Measurements from ENCODE around the gene TFF3. TPM values are rescaled to one million over a fixed set of nuclear protein-coding genes. Genes with fewer than 3 reads are reported as not detected.

TFF3 gene
- polyA plus RNA-seq, 3 donors: 0.07 TPM; not detected in 2

GRCh38 chr21:42350318-42350910 is 35.2 kb upstream of the TFF3 start:
- no peak overlapping the region for H3K4me3 ChIP-seq (replicated peaks in 1 of 3; ENCODE audit: low read depth in 2 of 3, low read length in 3 of 3)
- no peak overlapping the region for H3K9ac ChIP-seq (ENCODE audit: insufficient read depth, low read length, poor library complexity, severe bottlenecking)
- no peak overlapping the region for H3K4me3 Mint-ChIP-seq
- no peak overlapping the region for H3K4me2 ChIP-seq (replicated peaks; ENCODE audit: extremely low read depth, low read length, poor library complexity, severe bottlenecking)
- no peaks in the 10 kb centered on the region for H4K20me1 ChIP-seq (ENCODE audit: insufficient read depth, low read length)
- intact Hi-C loops (cut with micrococcal nuclease): no loop called here
- H3K36me3 Mint-ChIP-seq: no peaks in the 10 kb centered on the region
- H3K36me3 ChIP-seq (replicated peaks in 1 of 2; ENCODE audit: control insufficient read depth in 1 of 2, insufficient read depth in 2 of 2, low read length in 2 of 2): no peaks in the 10 kb centered on the region
- TF ChIP-seq, protein P1, sequence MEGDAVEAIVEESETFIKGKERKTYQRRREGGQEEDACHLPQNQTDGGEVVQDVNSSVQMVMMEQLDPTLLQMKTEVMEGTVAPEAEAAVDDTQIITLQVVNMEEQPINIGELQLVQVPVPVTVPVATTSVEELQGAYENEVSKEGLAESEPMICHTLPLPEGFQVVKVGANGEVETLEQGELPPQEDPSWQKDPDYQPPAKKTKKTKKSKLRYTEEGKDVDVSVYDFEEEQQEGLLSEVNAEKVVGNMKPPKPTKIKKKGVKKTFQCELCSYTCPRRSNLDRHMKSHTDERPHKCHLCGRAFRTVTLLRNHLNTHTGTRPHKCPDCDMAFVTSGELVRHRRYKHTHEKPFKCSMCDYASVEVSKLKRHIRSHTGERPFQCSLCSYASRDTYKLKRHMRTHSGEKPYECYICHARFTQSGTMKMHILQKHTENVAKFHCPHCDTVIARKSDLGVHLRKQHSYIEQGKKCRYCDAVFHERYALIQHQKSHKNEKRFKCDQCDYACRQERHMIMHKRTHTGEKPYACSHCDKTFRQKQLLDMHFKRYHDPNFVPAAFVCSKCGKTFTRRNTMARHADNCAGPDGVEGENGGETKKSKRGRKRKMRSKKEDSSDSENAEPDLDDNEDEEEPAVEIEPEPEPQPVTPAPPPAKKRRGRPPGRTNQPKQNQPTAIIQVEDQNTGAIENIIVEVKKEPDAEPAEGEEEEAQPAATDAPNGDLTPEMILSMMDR (IDR thresholded peaks at IDR 0.05): no peak
- H3K27ac ChIP-seq (ENCODE audit: low read depth in 1 of 2, low read length in 2 of 2): no peak overlapping the region
- H3K27me3 Mint-ChIP-seq (ENCODE audit: low read depth in 3 of 3): peaks cover 0 to 5% (median 4%) of the 10 kb centered on the region in 3 donors
- H3K4me1 ChIP-seq (ENCODE audit: control insufficient read depth in 1 of 2, insufficient read depth in 2 of 2, low read length in 2 of 2): no peaks in the 10 kb centered on the region
- DNase-seq: no peak
- H3K27me3 ChIP-seq (ENCODE audit: control insufficient read depth in 2 of 2, insufficient read depth in 2 of 2, low read length in 2 of 2): no peaks in the 10 kb centered on the region
- H3K9me3 Mint-ChIP-seq: peaks cover 2 to 13% (median 7%) of the 10 kb centered on the region in 7 donors
- no peak overlapping the region for H3K27ac Mint-ChIP-seq
- 100% methylated on average over 3 of the region's 11 CpGs for WGBS (ENCODE audit: insufficient coverage)
- no peaks in the 10 kb centered on the region for H3K79me2 ChIP-seq (ENCODE audit: insufficient read depth, low read length)
- H2AFZ ChIP-seq (ENCODE audit: insufficient read depth, low read depth, low read length, poor library complexity, severe bottlenecking): no peak overlapping the region
- H3K9me3 ChIP-seq (replicated peaks in 1 of 2; ENCODE audit: control insufficient read depth in 1 of 2, insufficient read depth in 1 of 2, low read length in 2 of 2): peaks cover 0 to 5% of the 10 kb centered on the region in 2 donors
- H3K4me1 Mint-ChIP-seq: no peaks in the 10 kb centered on the region

DNA sequence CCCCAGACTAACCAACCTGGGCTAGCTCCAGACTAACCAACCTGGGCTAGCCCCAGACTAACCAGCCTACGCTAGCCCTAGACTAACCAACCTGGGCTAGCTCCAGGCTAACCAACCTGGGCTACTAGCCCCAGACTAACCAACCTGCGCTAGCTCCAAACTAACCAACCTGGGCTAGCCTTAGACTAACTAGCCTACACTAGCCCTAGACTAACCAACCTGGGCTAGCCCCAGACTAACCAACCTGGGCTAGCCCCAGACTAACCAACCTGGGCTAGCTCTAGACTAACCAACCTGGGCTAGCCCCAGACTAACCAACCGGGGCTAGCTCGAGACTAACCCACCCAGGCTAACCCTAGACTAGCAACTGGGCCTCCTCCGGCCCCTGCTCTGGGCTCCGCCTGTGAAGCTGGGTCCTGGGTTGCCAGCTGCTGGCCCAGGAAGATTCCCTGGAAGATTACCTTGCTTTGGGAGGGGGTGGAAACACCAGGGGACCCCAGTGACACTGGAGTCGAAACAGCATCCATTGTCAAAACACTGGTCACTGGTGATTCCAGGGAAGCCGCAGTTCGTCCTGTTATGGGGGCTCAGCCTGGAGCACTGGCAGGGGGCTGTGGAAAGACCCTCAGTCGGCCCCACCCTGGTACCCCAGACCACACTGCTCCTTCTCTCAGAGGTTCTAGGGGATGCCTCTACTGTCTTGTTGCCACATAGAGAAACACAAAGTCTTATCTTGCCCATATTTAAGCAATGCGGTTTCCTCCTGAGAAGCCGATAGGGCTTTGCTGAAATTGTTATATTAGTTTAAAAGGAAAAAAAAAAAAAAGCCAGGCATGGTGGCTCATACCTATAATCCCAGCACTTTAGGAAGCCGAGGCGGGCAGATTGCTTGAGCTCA is 34.5 kb upstream of the TFF3 start:
- TF ChIP-seq, protein P1 (IDR thresholded peaks at IDR 0.05): no peak
- no peak overlapping the region for H3K27ac ChIP-seq (ENCODE audit: low read depth in 1 of 2, low read length in 2 of 2)
- H3K4me3 ChIP-seq (replicated peaks in 1 of 3; ENCODE audit: low read depth in 2 of 3, low read length in 3 of 3): no peak overlapping the region
- no peaks in the 10 kb centered on the region for H3K79me2 ChIP-seq (ENCODE audit: insufficient read depth, low read length)
- no peaks in the 10 kb centered on the region for H3K36me3 Mint-ChIP-seq
- no peak for DNase-seq
- H3K27me3 ChIP-seq (ENCODE audit: control insufficient read depth in 2 of 2, insufficient read depth in 2 of 2, low read length in 2 of 2): no peaks in the 10 kb centered on the region
- no peak overlapping the region for H2AFZ ChIP-seq (ENCODE audit: insufficient read depth, low read depth, low read length, poor library complexity, severe bottlenecking)
- H3K4me1 ChIP-seq (ENCODE audit: control insufficient read depth in 1 of 2, insufficient read depth in 2 of 2, low read length in 2 of 2): no peaks in the 10 kb centered on the region
- WGBS (ENCODE audit: insufficient coverage): 90% methylated on average over 6 of the region's 14 CpGs
- no peaks in the 10 kb centered on the region for H3K4me1 Mint-ChIP-seq
- H4K20me1 ChIP-seq (ENCODE audit: insufficient read depth, low read length): no peaks in the 10 kb centered on the region
- peaks cover 0 to 5% of the 10 kb centered on the region in 2 donors for H3K9me3 ChIP-seq (replicated peaks in 1 of 2; ENCODE audit: control insufficient read depth in 1 of 2, insufficient read depth in 1 of 2, low read length in 2 of 2)
- H3K27me3 Mint-ChIP-seq (ENCODE audit: low read depth in 3 of 3): peaks cover 0 to 5% (median 4%) of the 10 kb centered on the region in 3 donors
- H3K4me2 ChIP-seq (replicated peaks; ENCODE audit: extremely low read depth, low read length, poor library complexity, severe bottlenecking): no peak overlapping the region
- no peaks in the 10 kb centered on the region for H3K36me3 ChIP-seq (replicated peaks in 1 of 2; ENCODE audit: control insufficient read depth in 1 of 2, insufficient read depth in 2 of 2, low read length in 2 of 2)
- H3K4me3 Mint-ChIP-seq: no peak overlapping the region
- intact Hi-C loops (cut with micrococcal nuclease): no loop called here
- H3K27ac Mint-ChIP-seq: no peak overlapping the region
- no peak overlapping the region for H3K9ac ChIP-seq (ENCODE audit: insufficient read depth, low read length, poor library complexity, severe bottlenecking)
- H3K9me3 Mint-ChIP-seq: peaks cover 1 to 11% (median 6%) of the 10 kb centered on the region in 7 donors
